HepG2 (cell line): Measurements from ENCODE around the gene PRKRIP1.

ENCODE experiments used
- EED ChIP-seq: sonication (generic); formaldehyde crosslinking; IDR thresholded peaks from 2 replicates; pipeline ENCODE4 v1.5.0; 2020; ENCODE audit warnings: mild to moderate bottlenecking, missing genetic modification reagents
- STAG1 ChIP-seq: sonication (generic); formaldehyde crosslinking; IDR thresholded peaks from 2 replicates; pipeline ENCODE4 v1.4.0; 2020; ENCODE audit warnings: missing genetic modification reagents
- TF ChIP-seq, protein P1 (sequence below): sonication (generic); formaldehyde crosslinking; IDR thresholded peaks from 2 replicates; pipeline ENCODE4 v1.5.0; 2020; ENCODE audit warnings: mild to moderate bottlenecking, missing genetic modification reagents, moderate library complexity

DNA sequence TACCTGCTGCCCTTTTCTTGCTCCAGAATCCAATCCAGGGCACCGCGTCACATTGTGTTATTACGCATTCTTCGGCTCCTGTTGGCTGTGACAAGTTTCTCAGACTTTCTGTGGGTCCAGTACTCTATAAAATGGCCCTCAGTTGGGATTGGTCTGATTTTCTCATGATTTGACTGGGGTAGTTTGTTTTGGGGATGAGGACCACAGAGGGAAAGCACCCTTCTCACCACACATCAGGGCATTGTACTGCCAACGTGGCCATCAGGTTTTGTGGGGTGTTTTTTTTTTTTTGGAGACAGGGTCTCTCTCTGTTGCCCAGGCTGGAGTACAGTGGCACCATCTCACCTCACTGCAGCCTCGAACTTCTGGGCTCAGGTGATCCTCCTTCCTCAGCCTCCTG, 20.2 kb downstream of the PRKRIP1 start:
- TF ChIP-seq EED (CRISPR knock-in tag) (no peak), STAG1 (CRISPR knock-in tag) (no peak)
- TF ChIP-seq, protein P1, sequence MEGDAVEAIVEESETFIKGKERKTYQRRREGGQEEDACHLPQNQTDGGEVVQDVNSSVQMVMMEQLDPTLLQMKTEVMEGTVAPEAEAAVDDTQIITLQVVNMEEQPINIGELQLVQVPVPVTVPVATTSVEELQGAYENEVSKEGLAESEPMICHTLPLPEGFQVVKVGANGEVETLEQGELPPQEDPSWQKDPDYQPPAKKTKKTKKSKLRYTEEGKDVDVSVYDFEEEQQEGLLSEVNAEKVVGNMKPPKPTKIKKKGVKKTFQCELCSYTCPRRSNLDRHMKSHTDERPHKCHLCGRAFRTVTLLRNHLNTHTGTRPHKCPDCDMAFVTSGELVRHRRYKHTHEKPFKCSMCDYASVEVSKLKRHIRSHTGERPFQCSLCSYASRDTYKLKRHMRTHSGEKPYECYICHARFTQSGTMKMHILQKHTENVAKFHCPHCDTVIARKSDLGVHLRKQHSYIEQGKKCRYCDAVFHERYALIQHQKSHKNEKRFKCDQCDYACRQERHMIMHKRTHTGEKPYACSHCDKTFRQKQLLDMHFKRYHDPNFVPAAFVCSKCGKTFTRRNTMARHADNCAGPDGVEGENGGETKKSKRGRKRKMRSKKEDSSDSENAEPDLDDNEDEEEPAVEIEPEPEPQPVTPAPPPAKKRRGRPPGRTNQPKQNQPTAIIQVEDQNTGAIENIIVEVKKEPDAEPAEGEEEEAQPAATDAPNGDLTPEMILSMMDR (CRISPR knock-in tag) = no peak
